H9 (cell line): Measurements from ENCODE around the gene DCTN3. TPM values are rescaled to one million over a fixed set of nuclear protein-coding genes. Genes with fewer than 3 reads are reported as not detected.

ENCODE experiments used
- DNase-seq: peaks from one replicate; pipeline ENCODE4 v3.0.0-alpha.2; 2017
- H2AFZ ChIP-seq: one replicate; pipeline ENCODE4 v1.6.1; 2013; ENCODE audit warnings: mild to moderate bottlenecking, low read length, control low read depth, moderate library complexity
- H2AK5ac ChIP-seq: 2 replicates; pipeline ENCODE4 v1.6.1; 2013; ENCODE audit warnings: low read length, control low read depth, mixed read lengths; ENCODE audit not compliant: insufficient read length
- H2BK120ac ChIP-seq: one replicate; pipeline ENCODE4 v1.6.1; 2013; ENCODE audit warnings: low read depth, mild to moderate bottlenecking, low read length, control low read depth, inconsistent platforms; ENCODE audit not compliant: poor library complexity, severe bottlenecking
- H2BK12ac ChIP-seq: 2 replicates; pipeline ENCODE4 v1.6.1; 2013; ENCODE audit warnings: low read length, control low read depth, mixed read lengths, low read depth; ENCODE audit not compliant: insufficient read length
- H2BK15ac ChIP-seq: 2 replicates; pipeline ENCODE4 v1.6.1; 2013; ENCODE audit warnings: low read depth, low read length, control low read depth
- H2BK20ac ChIP-seq: one replicate; pipeline ENCODE4 v1.6.1; 2013; ENCODE audit warnings: low read depth, mild to moderate bottlenecking, low read length, control low read depth, inconsistent platforms; ENCODE audit not compliant: poor library complexity, severe bottlenecking
- H2BK5ac ChIP-seq: 2 replicates; pipeline ENCODE4 v1.6.1; 2013; ENCODE audit warnings: low read length, control low read depth, mixed read lengths; ENCODE audit not compliant: insufficient read length
- H3K14ac ChIP-seq: 2 replicates; pipeline ENCODE4 v1.6.1; 2013; ENCODE audit warnings: low read length, control low read depth; ENCODE audit not compliant: insufficient read depth
- H3K18ac ChIP-seq: 2 replicates; pipeline ENCODE4 v1.6.1; 2013; ENCODE audit warnings: low read depth, mild to moderate bottlenecking, mixed read lengths, low read length, control low read depth; ENCODE audit not compliant: insufficient read length
- H3K23ac ChIP-seq: 2 replicates; pipeline ENCODE4 v1.6.1; 2013; ENCODE audit warnings: low read length, control low read depth, mixed read lengths, low read depth; ENCODE audit not compliant: insufficient read length
- H3K23me2 ChIP-seq: 2 replicates; pipeline ENCODE4 v1.6.1; 2013; ENCODE audit warnings: low read depth, mild to moderate bottlenecking, mixed read lengths, low read length, control low read depth; ENCODE audit not compliant: insufficient read length, poor library complexity, severe bottlenecking
- H3K27ac ChIP-seq: 2 replicates; pipeline ENCODE4 v1.5.1; 2013; ENCODE audit warnings: low read length, control low read depth, mixed read lengths, low read depth; ENCODE audit not compliant: insufficient read length
- H3K27me3 ChIP-seq: 2 replicates; pipeline ENCODE4 v1.6.1; 2013; ENCODE audit warnings: low read length, control low read depth, inconsistent platforms; ENCODE audit not compliant: insufficient read depth
- H3K4ac ChIP-seq: 2 replicates; pipeline ENCODE4 v1.6.1; 2013; ENCODE audit warnings: low read depth, mild to moderate bottlenecking, control low read depth, inconsistent platforms, low read length, moderate library complexity
- H3K4me1 ChIP-seq: 2 replicates; pipeline ENCODE4 v1.6.1; 2013; ENCODE audit warnings: low read length, control low read depth, inconsistent platforms; ENCODE audit not compliant: insufficient read depth
- H3K4me2 ChIP-seq: 2 replicates; pipeline ENCODE4 v1.6.1; 2013; ENCODE audit warnings: low read length, control low read depth, mixed read lengths; ENCODE audit not compliant: insufficient read length, insufficient read depth
- H3K56ac ChIP-seq: 2 replicates; pipeline ENCODE4 v1.6.1; 2013; ENCODE audit warnings: low read depth, mild to moderate bottlenecking, mixed read lengths, low read length, control low read depth; ENCODE audit not compliant: insufficient read length
- H3K79me1 ChIP-seq: 2 replicates; pipeline ENCODE4 v1.6.1; 2013; ENCODE audit warnings: low read depth, mild to moderate bottlenecking, moderate library complexity, low read length, control low read depth, inconsistent platforms; ENCODE audit not compliant: insufficient read depth, poor library complexity, severe bottlenecking
- H3K79me2 ChIP-seq: 2 replicates; pipeline ENCODE4 v1.6.1; 2013; ENCODE audit warnings: low read length, control low read depth, inconsistent platforms; ENCODE audit not compliant: insufficient read depth
- H3K9ac ChIP-seq: 2 replicates; pipeline ENCODE4 v1.6.1; 2013; ENCODE audit warnings: low read length, control low read depth, mixed read lengths; ENCODE audit not compliant: insufficient read length; ENCODE audit errors: extremely low read depth
- H3K9me3 ChIP-seq: one replicate; pipeline ENCODE4 v1.6.1; 2013; ENCODE audit warnings: low read depth, low read length, inconsistent platforms; ENCODE audit not compliant: control insufficient read depth
- H3T11ph ChIP-seq: one replicate; pipeline ENCODE4 v1.6.1; 2013; ENCODE audit warnings: mild to moderate bottlenecking, low read length, control low read depth, inconsistent platforms
- H4K20me1 ChIP-seq: one replicate; pipeline ENCODE4 v1.6.1; 2013; ENCODE audit not compliant: control insufficient read depth, insufficient read length, insufficient read depth
- H4K5ac ChIP-seq: 2 replicates; pipeline ENCODE4 v1.6.1; 2013; ENCODE audit warnings: low read depth, mild to moderate bottlenecking, mixed read lengths, low read length, control low read depth; ENCODE audit not compliant: insufficient read length
- H4K8ac ChIP-seq: replicated peaks from 2 replicates; pipeline ENCODE4 v1.6.1; 2013; ENCODE audit warnings: low read length, control low read depth, mixed read lengths, low read depth; ENCODE audit not compliant: insufficient read length
- H4K91ac ChIP-seq: 2 replicates; pipeline ENCODE4 v1.6.1; 2013; ENCODE audit warnings: low read depth, mild to moderate bottlenecking, moderate library complexity, mixed read lengths, low read length, control low read depth; ENCODE audit not compliant: insufficient read length
- H3K27ac Mint-ChIP-seq, 3 experiments: 2 replicates in 2 of 3; 3 replicates in 1 of 3; pipeline ENCODE4 v1.8.0; 2020 to 2021; ENCODE audit warnings: mixed read lengths in 3 of 3, mild to moderate bottlenecking in 1 of 3, moderate library complexity in 1 of 3
- H3K27me3 Mint-ChIP-seq: 2 replicates; pipeline ENCODE4 v1.8.0; 2021; ENCODE audit warnings: low read depth, mild to moderate bottlenecking, moderate library complexity, mixed read lengths
- H3K36me3 Mint-ChIP-seq, 3 experiments: 2 replicates in 2 of 3; 3 replicates in 1 of 3; pipeline ENCODE4 v1.8.0; 2020 to 2021; ENCODE audit warnings: low read depth in 3 of 3, mixed read lengths in 3 of 3; ENCODE audit not compliant: insufficient read depth in 1 of 3
- H3K4me1 Mint-ChIP-seq, 2 experiments: 2 replicates each; pipeline ENCODE4 v1.8.0; 2020; ENCODE audit warnings: mixed read lengths in 2 of 2
- H3K4me3 Mint-ChIP-seq, 2 experiments: 2 replicates in 1 of 2; 3 replicates in 1 of 2; pipeline ENCODE4 v1.8.0; 2020 to 2021; ENCODE audit warnings: mild to moderate bottlenecking in 2 of 2, mixed read lengths in 2 of 2, moderate library complexity in 1 of 2
- H3K9me3 Mint-ChIP-seq, 2 experiments: 2 replicates in 1 of 2; 3 replicates in 1 of 2; pipeline ENCODE4 v1.8.0; 2020; ENCODE audit warnings: mild to moderate bottlenecking in 2 of 2, mixed read lengths in 2 of 2, moderate library complexity in 1 of 2
- total RNA-seq: library from RNA; stranded (reverse); gene quantifications from 2 replicates; pipeline ENCODE4 v1.2.1, GENCODE V29; 2021
- TF ChIP-seq, protein P1 (sequence below): fragments of 200-600 bp; sonication (generic); conservative IDR thresholded peaks from 3 replicates; pipeline ENCODE4 v1.8.0; 2021; ENCODE audit warnings: antibody characterized with exemption, mild to moderate bottlenecking

Gene DCTN3
- total RNA-seq, 1 experiment from 2014 or later = 40.0 TPM

DNA sequence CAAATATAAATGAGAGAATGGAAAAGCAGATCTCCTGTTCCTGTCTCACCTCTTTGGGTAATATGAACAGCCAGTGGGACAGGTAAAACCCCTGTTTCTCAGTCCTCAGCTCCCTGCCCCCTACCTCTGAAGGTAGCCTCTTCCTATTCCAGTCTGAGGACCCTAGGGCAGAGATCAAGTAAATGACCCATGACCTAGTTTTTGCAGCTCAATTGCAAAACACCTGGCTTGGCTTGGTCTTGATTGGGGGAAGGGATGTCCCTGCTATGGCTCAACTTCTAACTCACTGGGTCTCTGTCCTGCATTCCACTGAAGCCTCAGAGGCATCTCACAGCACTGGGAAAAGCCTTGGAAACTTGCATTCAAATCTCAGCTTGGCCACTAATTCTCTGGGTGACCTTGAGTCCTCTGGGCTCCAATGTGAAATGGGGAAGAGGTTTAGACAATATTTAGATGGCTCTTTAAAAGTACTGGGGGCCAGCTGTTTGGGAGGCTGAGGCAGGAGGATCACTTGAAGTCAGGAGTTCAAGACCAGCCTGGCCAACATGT is 24.5 kb upstream of the DCTN3 start:
- H4K5ac ChIP-seq = no peak overlapping the region
- H2BK5ac ChIP-seq = no peak overlapping the region
- H3K4me1 ChIP-seq = peaks cover 10% of the 10 kb centered on the region; the same call in 1 of the 2 replicates
- H3K56ac ChIP-seq = no peak overlapping the region
- no peak overlapping the region for H3K9ac ChIP-seq
- Mint-ChIP-seq H3K27me3 (no peaks in the 10 kb centered on the region; the same call in 1 of the 2 replicates), H3K36me3 (peaks cover 17 to 25% (median 23%) of the 10 kb centered on the region in 3 experiments; a peak in 6 of 7 replicates), H3K4me3 (peak overlapping the region in 1 of 2 experiments; percentile 38; a peak in 1 of 5 replicates), H3K9me3 (no peaks in the 10 kb centered on the region), H3K27ac (peak overlapping the region in 1 of 3 experiments; percentile 85; a peak in 2 of 7 replicates), H3K4me1 (peaks cover 26 to 34% of the 10 kb centered on the region in 2 experiments)
- no peak overlapping the region for H4K91ac ChIP-seq
- no peak overlapping the region for H3K18ac ChIP-seq
- no peaks in the 10 kb centered on the region for H4K20me1 ChIP-seq
- H2AFZ ChIP-seq = no peak overlapping the region
- no peak overlapping the region for H2AK5ac ChIP-seq
- TF ChIP-seq, protein P1, sequence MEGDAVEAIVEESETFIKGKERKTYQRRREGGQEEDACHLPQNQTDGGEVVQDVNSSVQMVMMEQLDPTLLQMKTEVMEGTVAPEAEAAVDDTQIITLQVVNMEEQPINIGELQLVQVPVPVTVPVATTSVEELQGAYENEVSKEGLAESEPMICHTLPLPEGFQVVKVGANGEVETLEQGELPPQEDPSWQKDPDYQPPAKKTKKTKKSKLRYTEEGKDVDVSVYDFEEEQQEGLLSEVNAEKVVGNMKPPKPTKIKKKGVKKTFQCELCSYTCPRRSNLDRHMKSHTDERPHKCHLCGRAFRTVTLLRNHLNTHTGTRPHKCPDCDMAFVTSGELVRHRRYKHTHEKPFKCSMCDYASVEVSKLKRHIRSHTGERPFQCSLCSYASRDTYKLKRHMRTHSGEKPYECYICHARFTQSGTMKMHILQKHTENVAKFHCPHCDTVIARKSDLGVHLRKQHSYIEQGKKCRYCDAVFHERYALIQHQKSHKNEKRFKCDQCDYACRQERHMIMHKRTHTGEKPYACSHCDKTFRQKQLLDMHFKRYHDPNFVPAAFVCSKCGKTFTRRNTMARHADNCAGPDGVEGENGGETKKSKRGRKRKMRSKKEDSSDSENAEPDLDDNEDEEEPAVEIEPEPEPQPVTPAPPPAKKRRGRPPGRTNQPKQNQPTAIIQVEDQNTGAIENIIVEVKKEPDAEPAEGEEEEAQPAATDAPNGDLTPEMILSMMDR = no peak
- no peak overlapping the region for H2BK15ac ChIP-seq
- H3K14ac ChIP-seq = no peak overlapping the region
- H3K9me3 ChIP-seq = no peaks in the 10 kb centered on the region
- H3T11ph ChIP-seq = no peak overlapping the region
- no peak overlapping the region for H2BK120ac ChIP-seq
- no peak overlapping the region for H3K27ac ChIP-seq
- no peak for DNase-seq
- no peak overlapping the region for H3K4ac ChIP-seq
- H2BK12ac ChIP-seq = no peak overlapping the region
- no peak overlapping the region for H2BK20ac ChIP-seq
- peaks cover 9% of the 10 kb centered on the region for H3K23me2 ChIP-seq
- no peak overlapping the region for H4K8ac ChIP-seq
- H3K23ac ChIP-seq = no peak overlapping the region
- H3K27me3 ChIP-seq = no peaks in the 10 kb centered on the region
- peak overlapping the region; percentile 5 for H3K4me2 ChIP-seq
- no peaks in the 10 kb centered on the region for H3K79me1 ChIP-seq
- peaks cover 2% of the 10 kb centered on the region; the same call in 1 of the 2 replicates for H3K79me2 ChIP-seq
